Vagina (tissue), 2 donors: Measurements from ENCODE around the gene BTG2. TPM values are rescaled to one million over a fixed set of nuclear protein-coding genes. Genes with fewer than 3 reads are reported as not detected.
"Not testable (repeated sequence)": the region's sequence is repeated elsewhere in the genome, so short reads cannot be mapped to it uniquely, and the experiment has no call there.

Source experiments
- DNase-seq, 2 donors: peaks; one replicate each; pipeline ENCODE4 v3.0.0-alpha.2; 2017; ENCODE audit errors: extremely low spot score in 2 of 2
- H3K27ac ChIP-seq: fragments of 200-600 bp; sonication (generic); one replicate; pipeline ENCODE4 v1.5.1; 2019
- H3K27me3 ChIP-seq: fragments of 200-600 bp; sonication (generic); one replicate; pipeline ENCODE4 v1.5.1; 2019
- H3K36me3 ChIP-seq, 2 donors: fragments of 200-600 bp; sonication (generic); one replicate each; pipeline ENCODE4 v1.5.1; 2017 to 2019
- H3K4me1 ChIP-seq: fragments of 200-600 bp; sonication (generic); one replicate; pipeline ENCODE4 v1.5.1; 2019
- H3K4me3 ChIP-seq, 2 donors: fragments of 200-600 bp; sonication (generic); 1 replicate in 1 of 2; 2 replicates in 1 of 2; pipeline ENCODE4 v1.5.1; 2016 to 2019
- H3K9me3 ChIP-seq: fragments of 200-600 bp; sonication (generic); one replicate; pipeline ENCODE4 v1.5.1; 2019
- POLR2A ChIP-seq, 2 donors: fragments of 450-650 bp; IDR thresholded peaks; one replicate each; pipeline ENCODE4 v1.6.1; 2017; ENCODE audit warnings: antibody characterized with exemption in 2 of 2, mild to moderate bottlenecking in 2 of 2, moderate library complexity in 2 of 2
- POLR2AphosphoS5 ChIP-seq, 2 donors: sonication (generic); formaldehyde crosslinking; IDR thresholded peaks; one replicate each; pipeline ENCODE4 v1.9.0; 2017; ENCODE audit warnings: antibody characterized with exemption in 2 of 2, mild to moderate bottlenecking in 2 of 2, low read depth in 1 of 2; ENCODE audit not compliant: insufficient read depth in 1 of 2
- intact Hi-C: fragments of 100-400 bp; cut with DNase I; formaldehyde crosslinking; loops from one replicate; pipeline ENCODE4 v1.15.1; 2023
- total RNA-seq: library from RNA; depleted of rRNA; stranded (reverse); fragments of >200 nt; gene quantifications from one replicate; pipeline ENCODE4 v1.2.3, GENCODE V29; 2016
- TF ChIP-seq, protein P1 (sequence below), 3 experiments: fragments of 450-650 bp in 2 of 3; fragments of 200-600 bp in 1 of 3; sonication (generic) in 1 of 3; IDR thresholded peaks; one replicate each; pipeline ENCODE4 v1.5.1; 2017 to 2019; ENCODE audit warnings: antibody characterized with exemption in 3 of 3, mild to moderate bottlenecking in 2 of 3, moderate library complexity in 2 of 3

Gene BTG2, protein sequence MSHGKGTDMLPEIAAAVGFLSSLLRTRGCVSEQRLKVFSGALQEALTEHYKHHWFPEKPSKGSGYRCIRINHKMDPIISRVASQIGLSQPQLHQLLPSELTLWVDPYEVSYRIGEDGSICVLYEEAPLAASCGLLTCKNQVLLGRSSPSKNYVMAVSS
- total RNA-seq = 191 TPM

DNA sequence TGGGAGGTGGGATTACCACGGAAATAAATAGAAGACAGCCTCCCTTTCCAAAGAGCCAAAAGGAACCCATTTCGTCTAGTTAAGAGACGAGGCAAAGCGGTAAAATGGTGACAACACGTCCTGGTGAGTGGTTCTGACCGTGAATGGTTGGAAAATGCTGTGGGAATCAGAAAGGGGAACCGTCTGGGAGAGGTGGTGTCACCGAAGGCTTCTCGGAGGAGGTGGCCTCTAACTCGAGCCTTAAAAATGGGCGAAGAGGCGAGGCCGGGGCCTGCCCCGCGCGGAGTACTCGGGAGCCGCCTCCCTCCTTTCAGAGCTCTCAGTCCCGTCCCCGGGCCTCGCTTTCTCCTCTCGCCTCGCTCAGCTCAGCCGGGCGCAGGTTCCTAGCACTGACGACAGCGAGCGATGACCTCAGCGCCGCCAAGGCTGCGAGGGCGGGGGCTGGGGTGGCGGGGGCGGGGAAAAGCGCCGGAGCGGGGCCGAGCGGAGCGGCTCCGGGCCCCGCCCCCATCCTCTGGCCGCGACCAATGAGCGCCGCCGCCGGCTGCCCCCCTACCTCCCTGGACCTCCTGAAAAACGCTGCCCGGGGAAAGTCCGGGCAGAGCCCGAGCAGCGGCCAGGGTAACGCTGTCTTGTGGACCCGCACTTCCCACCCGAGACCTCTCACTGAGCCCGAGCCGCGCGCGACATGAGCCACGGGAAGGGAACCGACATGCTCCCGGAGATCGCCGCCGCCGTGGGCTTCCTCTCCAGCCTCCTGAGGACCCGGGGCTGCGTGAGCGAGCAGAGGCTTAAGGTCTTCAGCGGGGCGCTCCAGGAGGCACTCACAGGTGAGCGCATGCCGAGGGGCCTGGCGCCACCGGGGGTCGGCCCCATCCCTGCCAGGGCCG is at the start of gene BTG2:
TSS of gene BTG2 (plus strand) at position 601 of the 890 bp plus-strand sequence. CDS start at position 689, 88 bp downstream.
- intact Hi-C loops = loop anchor here (5.0 kb wide), 1 partner anchor 33 kb away; no protein-coding TSS in a partner anchor
- Histone ChIP-seq H3K27me3 (no peaks in the 10 kb centered on the region), H3K27ac (peak within 1 kb of the TSS; percentile 100), H3K36me3 (peaks cover 0 to 12% of the 10 kb centered on the region in 2 donors), H3K4me1 (peaks cover 52% of the 10 kb centered on the region), H3K9me3 (no peaks in the 10 kb centered on the region), H3K4me3 (peak within 1 kb of the TSS; percentile 96 to 100)
- peak; percentile 89 to 100 for TF ChIP-seq POLR2AphosphoS5 (IDR thresholded peaks at IDR 0.05; ENCODE audit: insufficient read depth in 1 of 2, low read depth in 1 of 2)
- TF ChIP-seq POLR2A (IDR thresholded peaks at IDR 0.05) = peak; percentile 79 to 100
- TF ChIP-seq, protein P1, sequence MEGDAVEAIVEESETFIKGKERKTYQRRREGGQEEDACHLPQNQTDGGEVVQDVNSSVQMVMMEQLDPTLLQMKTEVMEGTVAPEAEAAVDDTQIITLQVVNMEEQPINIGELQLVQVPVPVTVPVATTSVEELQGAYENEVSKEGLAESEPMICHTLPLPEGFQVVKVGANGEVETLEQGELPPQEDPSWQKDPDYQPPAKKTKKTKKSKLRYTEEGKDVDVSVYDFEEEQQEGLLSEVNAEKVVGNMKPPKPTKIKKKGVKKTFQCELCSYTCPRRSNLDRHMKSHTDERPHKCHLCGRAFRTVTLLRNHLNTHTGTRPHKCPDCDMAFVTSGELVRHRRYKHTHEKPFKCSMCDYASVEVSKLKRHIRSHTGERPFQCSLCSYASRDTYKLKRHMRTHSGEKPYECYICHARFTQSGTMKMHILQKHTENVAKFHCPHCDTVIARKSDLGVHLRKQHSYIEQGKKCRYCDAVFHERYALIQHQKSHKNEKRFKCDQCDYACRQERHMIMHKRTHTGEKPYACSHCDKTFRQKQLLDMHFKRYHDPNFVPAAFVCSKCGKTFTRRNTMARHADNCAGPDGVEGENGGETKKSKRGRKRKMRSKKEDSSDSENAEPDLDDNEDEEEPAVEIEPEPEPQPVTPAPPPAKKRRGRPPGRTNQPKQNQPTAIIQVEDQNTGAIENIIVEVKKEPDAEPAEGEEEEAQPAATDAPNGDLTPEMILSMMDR (IDR thresholded peaks at IDR 0.05) = no peak
- DNase-seq = peak in 1 of 2 donors; percentile 96

DNA sequence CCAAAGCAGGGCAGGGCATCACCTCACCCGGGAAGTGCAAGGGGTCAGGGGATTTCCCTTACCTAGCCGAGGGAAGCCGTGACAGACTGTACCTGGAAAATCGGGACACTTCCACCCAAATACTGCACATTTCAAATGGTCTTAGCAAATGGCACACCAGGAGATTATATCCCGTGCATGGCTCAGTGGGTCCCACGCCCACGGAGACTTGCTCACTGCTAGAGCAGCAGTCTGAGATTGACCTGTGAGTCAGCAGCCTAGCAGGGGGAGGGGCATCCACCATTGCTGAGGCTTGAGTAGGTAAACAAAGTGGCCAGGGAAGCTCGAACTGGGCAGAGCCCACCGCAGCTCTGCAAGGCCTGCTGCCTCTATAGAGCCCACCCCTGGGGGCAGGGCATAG is 48.7 kb upstream of the BTG2 start:
- H3K27me3 ChIP-seq, H3K27ac ChIP-seq, H3K36me3 ChIP-seq, H3K4me3 ChIP-seq, DNase-seq, H3K4me1 ChIP-seq, H3K9me3 ChIP-seq, intact Hi-C loops: not testable (repeated sequence)

DNA sequence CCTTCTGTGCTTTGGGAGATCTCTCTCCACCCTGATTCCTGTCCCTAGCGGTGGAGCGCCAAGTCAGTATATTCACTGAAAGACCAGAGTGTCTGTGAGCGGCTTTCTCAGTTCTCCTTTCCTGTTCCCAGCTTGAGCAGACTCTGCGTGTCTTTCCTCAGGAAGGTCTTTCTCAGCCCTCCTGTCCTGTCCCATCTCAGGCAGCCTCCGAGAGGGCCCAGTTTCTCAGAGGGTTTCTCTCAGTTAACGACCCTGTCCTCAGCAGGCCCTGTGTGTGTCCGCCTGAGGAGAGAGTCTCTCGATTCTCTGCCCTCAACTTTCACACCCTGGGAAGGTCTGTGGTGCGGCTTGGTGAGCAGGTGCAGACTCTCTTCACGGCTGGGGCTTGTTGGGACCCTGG is 41.8 kb upstream of the BTG2 start:
- intact Hi-C loops = no loop called here

DNA sequence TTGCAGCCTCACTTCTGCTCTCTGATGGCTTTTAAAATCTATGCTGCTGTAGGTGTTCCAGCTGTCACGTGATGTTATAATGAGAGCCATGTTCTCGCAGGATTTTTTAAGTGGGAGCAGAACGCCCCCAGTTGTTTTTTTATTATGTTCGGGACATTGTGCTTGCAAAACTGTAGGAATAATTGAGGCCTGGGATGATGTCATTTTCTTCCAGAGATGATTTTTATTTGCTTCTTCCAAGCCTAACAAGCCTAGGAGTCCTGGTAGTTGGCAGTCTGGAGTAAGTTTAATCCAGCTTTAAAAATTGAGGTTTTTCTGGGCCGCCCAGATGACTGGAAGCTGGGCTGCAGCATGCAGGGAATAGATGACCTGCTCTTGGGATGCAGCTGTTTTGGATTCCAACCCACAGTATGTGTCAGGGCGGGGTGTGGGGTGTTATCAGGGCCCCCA is 41.2 kb upstream of the BTG2 start:
- Histone ChIP-seq H3K36me3 (no peaks in the 10 kb centered on the region), H3K27ac (peak overlapping the region; percentile 72), H3K4me1 (peaks cover 6% of the 10 kb centered on the region), H3K4me3 (no peak overlapping the region), H3K9me3 (no peaks in the 10 kb centered on the region), H3K27me3 (no peaks in the 10 kb centered on the region)
- DNase-seq = peak in 1 of 2 donors; percentile 87
- intact Hi-C loops = no loop called here
- TF ChIP-seq POLR2AphosphoS5 (IDR thresholded peaks at IDR 0.05; ENCODE audit: insufficient read depth in 1 of 2, low read depth in 1 of 2) = peak in 1 of 2 donors; percentile 41
- TF ChIP-seq POLR2A (IDR thresholded peaks at IDR 0.05) = no peak

More for the DNA sequence above, 41.8 kb upstream of the BTG2 start:
- no peaks in the 10 kb centered on the region for H3K9me3 ChIP-seq
- no peak overlapping the region for H3K4me3 ChIP-seq
- H3K27me3 ChIP-seq = no peaks in the 10 kb centered on the region
- TF ChIP-seq, protein P1 (IDR thresholded peaks at IDR 0.05) = no peak
- no peak for TF ChIP-seq POLR2AphosphoS5 (IDR thresholded peaks at IDR 0.05; ENCODE audit: insufficient read depth in 1 of 2, low read depth in 1 of 2)
- TF ChIP-seq POLR2A (IDR thresholded peaks at IDR 0.05) = no peak
- DNase-seq = peak in 1 of 2 donors; percentile 87
- H3K36me3 ChIP-seq = no peaks in the 10 kb centered on the region
- peak overlapping the region; percentile 72 for H3K27ac ChIP-seq
- peaks cover 6% of the 10 kb centered on the region for H3K4me1 ChIP-seq

DNA sequence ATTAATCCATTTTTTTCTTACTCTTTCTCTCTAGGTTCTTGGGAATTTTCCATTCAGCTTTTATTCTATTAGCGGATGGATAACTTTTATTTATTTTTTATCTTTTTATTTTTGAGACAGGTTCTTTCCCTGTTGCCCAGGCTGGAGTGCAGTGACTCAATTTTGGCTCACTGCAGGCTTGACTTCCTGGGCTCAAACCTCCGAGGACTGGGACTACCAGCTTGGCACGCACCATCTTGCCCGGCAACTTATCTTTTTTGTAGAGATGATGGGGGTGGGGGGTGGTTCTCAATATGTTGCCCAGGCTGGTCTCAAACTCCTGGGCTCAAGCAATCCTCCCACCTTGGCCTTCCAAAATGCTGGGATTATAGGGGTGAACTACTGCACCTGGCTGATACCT is 39.8 kb upstream of the BTG2 start:
- H3K4me3 ChIP-seq = no peak overlapping the region
- H3K4me1 ChIP-seq = peaks cover 6% of the 10 kb centered on the region
- DNase-seq = no peak
- TF ChIP-seq, protein P1 (IDR thresholded peaks at IDR 0.05) = no peak
- TF ChIP-seq POLR2A (IDR thresholded peaks at IDR 0.05) (no peak), POLR2AphosphoS5 (IDR thresholded peaks at IDR 0.05; ENCODE audit: insufficient read depth in 1 of 2, low read depth in 1 of 2) (no peak)
- H3K9me3 ChIP-seq = no peaks in the 10 kb centered on the region
- H3K27ac ChIP-seq = no peak overlapping the region
- intact Hi-C loops = no loop called here
- no peaks in the 10 kb centered on the region for H3K27me3 ChIP-seq
- H3K36me3 ChIP-seq = no peaks in the 10 kb centered on the region

DNA sequence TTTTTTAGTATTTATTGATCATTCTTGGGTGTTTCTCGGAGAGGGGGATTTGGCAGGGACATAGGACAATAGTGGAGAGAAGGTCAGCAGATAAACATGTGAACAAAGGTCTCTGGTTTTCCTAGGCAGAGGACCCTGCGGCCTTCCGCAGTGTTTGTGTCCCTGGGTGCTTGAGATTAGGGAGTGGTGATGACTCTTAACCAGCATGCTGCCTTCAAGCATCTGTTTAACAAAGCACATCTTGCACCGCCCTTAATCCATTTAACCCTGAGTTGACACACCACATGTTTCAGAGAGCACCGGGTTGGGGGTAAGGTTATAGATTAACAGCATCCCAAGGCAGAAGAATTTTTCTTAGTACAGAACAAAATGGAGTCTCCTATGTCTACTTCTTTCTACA is 39.2 kb upstream of the BTG2 start:
- intact Hi-C loops, H3K36me3 ChIP-seq, H3K27ac ChIP-seq, H3K4me1 ChIP-seq, H3K9me3 ChIP-seq, H3K27me3 ChIP-seq, H3K4me3 ChIP-seq, DNase-seq: not testable (repeated sequence)
